Renal pelvis (tissue), 4 donors: Measurements from ENCODE around the gene DDIT3. TPM values are rescaled to one million over a fixed set of nuclear protein-coding genes. Genes with fewer than 3 reads are reported as not detected.

Source experiments
- DNase-seq: peaks from one replicate; pipeline ENCODE4 v3.0.0-alpha.2; 2013
- polyA plus RNA-seq, 3 donors: library from polyadenylated mRNA; unstranded; fragments of 120-200 nt; gene quantifications; one replicate each; pipeline ENCODE4 v1.2.1, GENCODE V29; 2013; ENCODE audit not compliant: insufficient read length in 3 of 3

The DDIT3 gene
- polyA plus RNA-seq, 3 donors, result 27.5 to 31.3 (median 31.2) TPM

DNA sequence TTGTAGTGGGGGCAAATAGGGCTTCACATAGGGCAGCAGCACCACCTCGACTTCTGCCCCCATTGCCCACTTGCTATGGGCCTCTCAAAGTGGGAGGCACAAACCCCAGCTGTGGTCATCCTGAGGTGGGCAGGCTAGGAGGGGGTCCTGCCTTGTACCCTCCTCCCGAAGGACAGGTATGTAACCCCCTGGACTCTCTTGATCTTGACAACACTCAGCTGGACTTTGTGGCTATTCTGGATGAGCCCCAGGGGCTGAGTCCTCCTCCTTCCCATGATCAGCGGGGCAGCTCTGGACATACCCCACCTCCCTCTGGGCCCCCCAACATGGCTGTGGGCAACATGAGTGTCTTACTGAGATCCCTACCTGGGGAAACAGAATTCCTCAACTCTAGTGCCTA lies 48.7 kb downstream of the DDIT3 start:
- DNase-seq, result no peak

DNA sequence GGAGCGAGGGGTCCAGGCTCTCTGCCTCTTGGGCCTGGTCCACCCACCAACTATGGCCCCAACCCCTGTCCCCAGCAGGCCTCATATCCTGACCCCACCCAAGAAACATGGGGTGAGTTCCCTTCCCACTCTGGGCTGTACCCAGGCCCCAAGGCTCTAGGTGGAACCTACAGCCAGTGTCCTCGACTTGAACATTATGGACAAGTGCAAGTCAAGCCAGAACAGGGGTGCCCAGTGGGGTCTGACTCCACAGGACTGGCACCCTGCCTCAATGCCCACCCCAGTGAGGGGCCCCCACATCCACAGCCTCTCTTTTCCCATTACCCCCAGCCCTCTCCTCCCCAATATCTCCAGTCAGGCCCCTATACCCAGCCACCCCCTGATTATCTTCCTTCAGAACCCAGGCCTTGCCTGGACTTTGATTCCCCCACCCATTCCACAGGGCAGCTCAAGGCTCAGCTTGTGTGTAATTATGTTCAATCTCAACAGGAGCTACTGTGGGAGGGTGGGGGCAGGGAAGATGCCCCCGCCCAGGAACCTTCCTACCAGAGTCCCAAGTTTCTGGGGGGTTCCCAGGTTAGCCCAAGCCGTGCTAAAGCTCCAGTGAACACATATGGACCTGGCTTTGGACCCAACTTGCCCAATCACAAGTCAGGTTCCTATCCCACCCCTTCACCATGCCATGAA lies 49.2 kb downstream of the DDIT3 start:
- no peak for DNase-seq

DNA sequence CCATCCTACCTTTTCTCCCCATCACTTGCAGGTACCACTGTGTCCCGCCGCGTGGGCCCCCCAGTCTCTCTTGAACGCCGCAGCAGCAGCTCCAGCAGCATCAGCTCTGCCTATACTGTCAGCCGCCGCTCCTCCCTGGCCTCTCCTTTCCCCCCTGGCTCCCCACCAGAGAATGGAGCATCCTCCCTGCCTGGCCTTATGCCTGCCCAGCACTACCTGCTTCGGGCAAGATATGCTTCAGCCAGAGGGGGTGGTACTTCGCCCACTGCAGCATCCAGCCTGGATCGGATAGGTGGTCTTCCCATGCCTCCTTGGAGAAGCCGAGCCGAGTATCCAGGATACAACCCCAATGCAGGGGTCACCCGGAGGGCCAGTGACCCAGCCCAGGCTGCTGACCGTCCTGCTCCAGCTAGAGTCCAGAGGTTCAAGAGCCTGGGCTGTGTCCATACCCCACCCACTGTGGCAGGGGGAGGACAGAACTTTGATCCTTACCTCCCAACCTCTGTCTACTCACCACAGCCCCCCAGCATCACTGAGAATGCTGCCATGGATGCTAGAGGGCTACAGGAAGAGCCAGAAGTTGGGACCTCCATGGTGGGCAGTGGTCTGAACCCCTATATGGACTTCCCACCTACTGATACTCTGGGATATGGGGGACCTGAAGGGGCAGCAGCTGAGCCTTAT lies 49.9 kb downstream of the DDIT3 start:
- DNase-seq, result no peak

DNA sequence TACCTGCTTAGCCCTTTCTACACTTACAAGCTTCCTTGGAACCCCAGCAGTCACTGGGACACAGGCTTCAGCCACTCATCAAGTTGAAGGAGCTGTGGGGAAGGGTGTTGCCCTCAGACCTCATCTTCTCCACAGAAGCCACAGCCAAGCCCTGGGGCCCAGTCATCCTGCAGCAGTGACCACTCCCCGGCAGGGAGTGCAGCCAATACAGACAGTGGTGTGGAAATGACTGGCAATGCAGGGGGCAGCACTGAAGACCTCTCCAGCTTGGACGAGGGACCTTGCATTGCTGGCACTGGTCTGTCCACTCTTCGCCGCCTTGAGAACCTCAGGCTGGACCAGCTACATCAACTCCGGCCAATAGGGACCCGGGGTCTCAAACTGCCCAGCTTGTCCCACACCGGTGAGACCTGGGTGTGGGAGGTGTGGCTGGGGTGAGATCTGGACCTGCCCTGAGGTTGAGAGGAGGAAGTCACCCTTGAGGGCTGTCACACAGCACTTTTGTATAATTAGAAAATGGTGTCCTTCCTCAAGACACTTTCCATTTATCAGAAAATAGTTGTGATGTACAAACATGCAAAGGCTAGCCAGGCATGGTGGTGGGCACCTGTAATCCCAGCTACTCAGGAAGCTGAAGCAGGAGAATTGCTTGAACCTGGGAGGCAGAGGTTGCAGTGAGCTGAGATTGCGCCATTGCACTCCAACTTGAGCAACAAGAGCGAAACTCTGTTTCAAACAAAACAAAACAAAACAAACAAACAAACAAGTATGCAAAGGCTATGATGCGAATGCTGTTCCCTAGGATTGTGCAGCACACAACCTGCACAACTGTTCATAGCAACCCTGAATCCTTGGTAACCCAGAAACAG lies 50.8 kb downstream of the DDIT3 start:
- DNase-seq, result no peak

DNA sequence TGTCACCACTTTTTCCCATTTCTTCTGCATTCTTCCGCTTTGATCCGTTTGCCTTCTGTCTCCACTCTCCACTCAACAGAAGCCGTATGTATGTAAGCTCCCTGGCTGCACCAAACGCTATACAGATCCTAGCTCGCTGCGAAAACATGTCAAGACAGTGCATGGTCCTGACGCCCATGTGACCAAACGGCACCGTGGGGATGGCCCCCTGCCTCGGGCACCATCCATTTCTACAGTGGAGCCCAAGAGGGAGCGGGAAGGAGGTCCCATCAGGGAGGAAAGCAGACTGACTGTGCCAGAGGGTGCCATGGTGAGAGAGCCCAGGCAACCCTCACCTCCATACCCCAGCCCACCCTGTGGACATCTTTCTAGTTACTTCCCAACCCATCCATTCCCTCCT lies 52.4 kb downstream of the DDIT3 start:
- no peak for DNase-seq

DNA sequence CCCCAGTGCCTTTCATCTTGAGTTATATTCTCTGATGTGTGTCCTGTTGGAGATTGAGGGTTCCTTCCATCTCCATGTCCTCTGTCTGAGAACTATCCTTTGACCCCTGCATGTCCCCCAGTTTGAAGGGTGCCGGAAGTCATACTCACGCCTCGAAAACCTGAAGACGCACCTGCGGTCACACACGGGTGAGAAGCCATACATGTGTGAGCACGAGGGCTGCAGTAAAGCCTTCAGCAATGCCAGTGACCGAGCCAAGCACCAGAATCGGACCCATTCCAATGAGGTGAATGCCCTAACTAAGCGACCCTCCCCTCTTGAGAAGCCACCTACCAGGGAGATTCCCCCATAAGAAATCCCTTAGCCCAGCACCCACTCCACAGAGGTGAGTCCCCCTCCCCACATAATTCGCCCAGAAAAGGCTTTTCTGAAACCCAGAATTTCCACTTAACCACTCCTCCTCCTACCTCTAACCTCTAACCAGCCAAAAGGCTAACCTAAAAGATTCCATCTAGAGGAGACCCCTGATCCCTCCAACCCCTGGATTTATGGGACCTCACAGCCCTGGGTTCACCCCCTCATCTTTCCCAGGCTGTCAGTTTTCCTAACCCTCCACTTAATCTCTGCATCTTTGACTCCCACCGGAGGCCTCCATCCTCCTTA lies 53.0 kb downstream of the DDIT3 start:
- DNase-seq, result no peak

Other genes with a start within 250 kb of the DDIT3 start
- gene R3HDM2, start 89.5 kb downstream of the DDIT3 start, polyA plus RNA-seq, result 10 to 100 TPM; 58.3 to 97.0 (median 88.7) TPM
- gene INHBC, start 85.7 kb downstream of the DDIT3 start, polyA plus RNA-seq, result under 1 TPM; 0.22 to 0.27 (median 0.26) TPM
- gene INHBE, start 65.2 kb downstream of the DDIT3 start, polyA plus RNA-seq, result under 1 TPM; 0.53 to 0.77 (median 0.53) TPM
- gene GLI1, start 60.7 kb downstream of the DDIT3 start, polyA plus RNA-seq, result 10 to 100 TPM; 20.2 to 21.2 (median 20.5) TPM
- 1 to 10 TPM; 2.8 to 3.4 (median 3.3) TPM for gene ARHGAP9, start 40.6 kb downstream of the DDIT3 start, polyA plus RNA-seq
- gene MARS1, start 32.4 kb downstream of the DDIT3 start, polyA plus RNA-seq, result 100 to 1,000 TPM; 121 to 137 (median 133) TPM
- gene MBD6, start 2.3 kb upstream of the DDIT3 start, polyA plus RNA-seq, result 10 to 100 TPM; 61.1 to 96.4 (median 80.6) TPM
- 100 to 1,000 TPM; 162 to 175 (median 171) TPM for gene DCTN2, start 26.7 kb upstream of the DDIT3 start, polyA plus RNA-seq
- under 1 TPM; 0.41 to 0.68 (median 0.65) TPM for gene KIF5A, start 29.5 kb upstream of the DDIT3 start, polyA plus RNA-seq
- gene PIP4K2C, start 70.7 kb upstream of the DDIT3 start, polyA plus RNA-seq, result 10 to 100 TPM; 37.2 to 45.5 (median 37.9) TPM
- gene DTX3, start 84.3 kb upstream of the DDIT3 start, polyA plus RNA-seq, result 10 to 100 TPM; 61.2 to 67.0 (median 63.0) TPM
- gene ARHGEF25, start 90.9 kb upstream of the DDIT3 start, polyA plus RNA-seq, result 10 to 100 TPM; 24.9 to 33.9 (median 33.4) TPM
- 1 to 10 TPM in 1 of 3 donors, under 1 TPM in 2; 0.87 to 1.1 (median 0.94) TPM for gene B4GALNT1, start 112.7 kb upstream of the DDIT3 start, polyA plus RNA-seq
- gene OS9, start 173.6 kb upstream of the DDIT3 start, polyA plus RNA-seq, result 100 to 1,000 TPM; 197 to 226 (median 220) TPM
- gene AGAP2, start 218.2 kb upstream of the DDIT3 start, polyA plus RNA-seq, result 1 to 10 TPM in 2 of 3 donors, under 1 TPM in 1; 0.93 to 1.9 (median 1.5) TPM
- 10 to 100 TPM; 81.2 to 99.3 (median 93.6) TPM for gene TSPAN31, start 224.5 kb upstream of the DDIT3 start, polyA plus RNA-seq
- gene CDK4, start 231.8 kb upstream of the DDIT3 start, polyA plus RNA-seq, result 100 to 1,000 TPM; 244 to 266 (median 256) TPM
- gene MARCHF9, start 234.6 kb upstream of the DDIT3 start, polyA plus RNA-seq, result 10 to 100 TPM; 17.7 to 24.1 (median 23.4) TPM
- gene CYP27B1, start 246.6 kb upstream of the DDIT3 start, polyA plus RNA-seq, result 1 to 10 TPM in 2 of 3 donors, under 1 TPM in 1; 0.80 to 2.4 (median 1.6) TPM